Left ventricle myocardium inferior (tissue), 1 donor: Measurements from ENCODE around the gene TAF1B. TPM values are rescaled to one million over a fixed set of nuclear protein-coding genes. Genes with fewer than 3 reads are reported as not detected.

Experiments used
- DNase-seq: peaks from one replicate; pipeline ENCODE4 v3.0.0-alpha.2; 2020
- H3K27ac ChIP-seq: fragments of 200-600 bp; replicated peaks from 2 replicates; pipeline ENCODE4 v1.8.0; 2021
- H3K27me3 ChIP-seq: fragments of 200-600 bp; 2 replicates; pipeline ENCODE4 v1.8.0; 2021; ENCODE audit warnings: low read depth
- H3K36me3 ChIP-seq: fragments of 200-600 bp; 2 replicates; pipeline ENCODE4 v1.8.0; 2021
- H3K4me1 ChIP-seq: fragments of 200-600 bp; 2 replicates; pipeline ENCODE4 v1.8.0; 2021
- H3K4me3 ChIP-seq: fragments of 200-600 bp; 2 replicates; pipeline ENCODE4 v1.8.0; 2021; ENCODE audit warnings: mild to moderate bottlenecking, moderate library complexity
- H3K9me3 ChIP-seq: fragments of 200-600 bp; replicated peaks from 2 replicates; pipeline ENCODE4 v1.8.0; 2021
- intact Hi-C: fragments of 100-400 bp; cut with micrococcal nuclease; formaldehyde crosslinking; loops from one replicate; pipeline ENCODE4 v1.11.0; 2022
- total RNA-seq: library from RNA; stranded (reverse); fragmentation: NEBNext Ultra II Directional; extraction: Animal tissue kit (Norgen Biotek cat#: 25700); gene quantifications from one replicate; pipeline ENCODE4 v1.2.1, GENCODE V29; 2021
- TF ChIP-seq, protein P1 (sequence below): fragments of 200-600 bp; IDR thresholded peaks from 2 replicates; pipeline ENCODE4 v1.8.0; 2021; ENCODE audit warnings: antibody characterized with exemption, mild to moderate bottlenecking, borderline replicate concordance
- donor health status: DM: no; HTN: yes; CAD: no; lungs with severe emphysema.

TAF1B gene
- total RNA-seq, 1 donor from 2014 or later, result 4.2 TPM

- TF ChIP-seq, protein P1, sequence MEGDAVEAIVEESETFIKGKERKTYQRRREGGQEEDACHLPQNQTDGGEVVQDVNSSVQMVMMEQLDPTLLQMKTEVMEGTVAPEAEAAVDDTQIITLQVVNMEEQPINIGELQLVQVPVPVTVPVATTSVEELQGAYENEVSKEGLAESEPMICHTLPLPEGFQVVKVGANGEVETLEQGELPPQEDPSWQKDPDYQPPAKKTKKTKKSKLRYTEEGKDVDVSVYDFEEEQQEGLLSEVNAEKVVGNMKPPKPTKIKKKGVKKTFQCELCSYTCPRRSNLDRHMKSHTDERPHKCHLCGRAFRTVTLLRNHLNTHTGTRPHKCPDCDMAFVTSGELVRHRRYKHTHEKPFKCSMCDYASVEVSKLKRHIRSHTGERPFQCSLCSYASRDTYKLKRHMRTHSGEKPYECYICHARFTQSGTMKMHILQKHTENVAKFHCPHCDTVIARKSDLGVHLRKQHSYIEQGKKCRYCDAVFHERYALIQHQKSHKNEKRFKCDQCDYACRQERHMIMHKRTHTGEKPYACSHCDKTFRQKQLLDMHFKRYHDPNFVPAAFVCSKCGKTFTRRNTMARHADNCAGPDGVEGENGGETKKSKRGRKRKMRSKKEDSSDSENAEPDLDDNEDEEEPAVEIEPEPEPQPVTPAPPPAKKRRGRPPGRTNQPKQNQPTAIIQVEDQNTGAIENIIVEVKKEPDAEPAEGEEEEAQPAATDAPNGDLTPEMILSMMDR, result no peak
- H3K27ac ChIP-seq, result no peak overlapping the region
- intact Hi-C loops, result no loop called here
Observed at GRCh38 chr2:9971105-9971818, 128.0 kb downstream of the TAF1B start.

GRCh38 chr2:9971890-9972289, 128.6 kb downstream of the TAF1B start:
- intact Hi-C loops, result no loop called here
- TF ChIP-seq, protein P1, result no peak
- Histone ChIP-seq H3K4me3 (no peak overlapping the region), H3K4me1 (peaks cover 32% of the 10 kb centered on the region), H3K9me3 (no peaks in the 10 kb centered on the region), H3K36me3 (no peaks in the 10 kb centered on the region), H3K27ac (no peak overlapping the region), H3K27me3 (no peaks in the 10 kb centered on the region)
- no peak for DNase-seq

More at GRCh38 chr2:9971105-9971818, 128.0 kb downstream of the TAF1B start:
- no peak for DNase-seq
- Histone ChIP-seq H3K9me3 (no peaks in the 10 kb centered on the region), H3K36me3 (no peaks in the 10 kb centered on the region), H3K27me3 (no peaks in the 10 kb centered on the region), H3K4me3 (no peak overlapping the region), H3K4me1 (peaks cover 26% of the 10 kb centered on the region)

GRCh38 chr2:9972621-9973479, 129.6 kb downstream of the TAF1B start:
- TF ChIP-seq, protein P1, result no peak
- H3K27ac ChIP-seq, result no peak overlapping the region
- no peak overlapping the region for H3K4me3 ChIP-seq
- intact Hi-C loops, result no loop called here
- H3K36me3 ChIP-seq, result no peaks in the 10 kb centered on the region
- H3K4me1 ChIP-seq, result peaks cover 32% of the 10 kb centered on the region
- no peaks in the 10 kb centered on the region for H3K27me3 ChIP-seq
- DNase-seq, result no peak
- H3K9me3 ChIP-seq, result no peaks in the 10 kb centered on the region

DNA sequence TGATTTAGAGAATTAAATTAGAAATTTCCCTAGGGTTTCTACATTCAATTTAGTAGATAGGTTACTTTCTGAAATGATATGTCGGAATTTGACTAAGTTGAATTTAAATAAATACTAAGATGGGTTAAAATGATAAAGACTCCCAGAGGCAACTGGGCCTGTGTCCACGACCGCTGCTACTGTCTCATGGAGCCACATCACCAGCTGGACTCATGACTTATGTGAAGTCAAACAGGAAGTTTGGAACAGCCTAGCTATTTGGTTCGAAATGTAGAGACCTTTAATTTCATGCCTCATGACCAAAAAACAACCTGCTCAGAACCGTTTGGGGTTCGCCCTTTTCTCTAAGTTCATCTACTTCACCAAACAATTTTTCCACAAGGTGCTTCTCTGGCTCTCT, 130.4 kb downstream of the TAF1B start:
- H3K36me3 ChIP-seq, result no peaks in the 10 kb centered on the region
- H3K9me3 ChIP-seq, result no peaks in the 10 kb centered on the region
- TF ChIP-seq, protein P1, result no peak
- H3K27ac ChIP-seq, result no peak overlapping the region
- H3K4me1 ChIP-seq, result peaks cover 32% of the 10 kb centered on the region
- no peak overlapping the region for H3K4me3 ChIP-seq
- no peaks in the 10 kb centered on the region for H3K27me3 ChIP-seq
- intact Hi-C loops, result no loop called here
- no peak for DNase-seq

GRCh38 chr2:9974343-9974742, 131.1 kb downstream of the TAF1B start:
- TF ChIP-seq, protein P1, result no peak
- Histone ChIP-seq H3K27me3 (no peaks in the 10 kb centered on the region), H3K4me1 (peaks cover 32% of the 10 kb centered on the region), H3K36me3 (no peaks in the 10 kb centered on the region), H3K4me3 (no peak overlapping the region), H3K27ac (no peak overlapping the region), H3K9me3 (no peaks in the 10 kb centered on the region)
- intact Hi-C loops, result no loop called here
- DNase-seq, result no peak
